ENCODE results near the gene COL8A1. TPM values are rescaled to one million over a fixed set of nuclear protein-coding genes. Genes with fewer than 3 reads are reported as not detected.

Gene COL8A1
- polyA plus RNA-seq, 1 donor = 6.6 TPM

DNA sequence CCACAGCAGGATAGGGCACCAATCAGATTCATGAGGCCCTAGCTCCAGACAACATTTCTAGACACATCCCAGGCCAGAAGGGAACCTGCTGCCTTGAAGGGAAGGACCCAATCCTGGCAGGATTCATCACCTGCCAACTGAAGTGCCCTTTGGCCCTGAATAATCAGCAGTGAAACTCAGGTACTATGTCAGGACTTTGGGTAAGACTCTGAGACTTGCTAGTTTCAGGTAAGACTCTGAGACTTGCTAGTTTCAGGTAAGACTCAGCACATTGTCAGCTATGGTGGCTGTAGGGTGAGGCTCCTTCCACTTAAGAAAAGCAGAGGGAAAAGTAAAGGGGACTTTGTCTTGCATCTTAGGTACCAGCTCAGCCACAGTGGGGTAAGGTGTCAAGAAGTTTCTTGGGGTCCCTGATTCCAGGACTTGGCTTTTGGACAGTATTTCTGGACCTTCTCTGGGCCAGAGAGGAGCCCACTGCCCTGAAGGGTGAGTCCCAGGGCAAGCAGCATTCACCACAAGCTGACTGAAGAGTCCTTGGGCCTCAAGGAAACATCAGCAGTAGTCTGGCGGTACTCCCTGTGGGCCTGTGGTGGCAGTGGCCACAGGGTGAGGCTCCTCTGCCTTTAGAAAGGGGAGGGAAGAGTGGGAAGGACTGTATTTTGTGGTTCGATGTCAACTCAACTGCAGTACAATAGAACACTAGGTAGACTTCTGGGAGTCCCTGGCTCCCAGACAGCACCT is 13.7 kb upstream of the COL8A1 start:
- Histone ChIP-seq H3K4me3 (ENCODE audit: low read length) (no peak overlapping the region), H3K27me3 (ENCODE audit: control insufficient read depth, insufficient read depth, low read length) (no peaks in the 10 kb centered on the region), H3K27ac (ENCODE audit: low read length) (peak overlapping the region; percentile 11), H3K4me1 (ENCODE audit: control insufficient read depth, insufficient read depth, low read length) (no peaks in the 10 kb centered on the region), H3K36me3 (ENCODE audit: control insufficient read depth, insufficient read depth, low read length) (no peaks in the 10 kb centered on the region), H3K9me3 (ENCODE audit: control insufficient read depth, low read depth, low read length) (no peaks in the 10 kb centered on the region)
- WGBS (ENCODE audit: insufficient coverage, low lambda C conversion rate) = no CpG with 5 or more reads among the region's 2 CpGs
- DNase-seq = peak; percentile 35 to 74

- Histone ChIP-seq H3K9me3 (ENCODE audit: control insufficient read depth, low read depth, low read length) (no peaks in the 10 kb centered on the region), H3K4me1 (ENCODE audit: control insufficient read depth, insufficient read depth, low read length) (no peaks in the 10 kb centered on the region), H3K27me3 (ENCODE audit: control insufficient read depth, insufficient read depth, low read length) (no peaks in the 10 kb centered on the region), H3K4me3 (ENCODE audit: low read length) (no peak overlapping the region), H3K27ac (ENCODE audit: low read length) (no peak overlapping the region), H3K36me3 (ENCODE audit: control insufficient read depth, insufficient read depth, low read length) (no peaks in the 10 kb centered on the region)
- no CpG with 5 or more reads among the region's 2 CpGs for WGBS (ENCODE audit: insufficient coverage, low lambda C conversion rate)
- DNase-seq = no peak
These were observed 13.2 kb upstream of the COL8A1 start for GRCh38 chr3:99625237-99625622.

DNA sequence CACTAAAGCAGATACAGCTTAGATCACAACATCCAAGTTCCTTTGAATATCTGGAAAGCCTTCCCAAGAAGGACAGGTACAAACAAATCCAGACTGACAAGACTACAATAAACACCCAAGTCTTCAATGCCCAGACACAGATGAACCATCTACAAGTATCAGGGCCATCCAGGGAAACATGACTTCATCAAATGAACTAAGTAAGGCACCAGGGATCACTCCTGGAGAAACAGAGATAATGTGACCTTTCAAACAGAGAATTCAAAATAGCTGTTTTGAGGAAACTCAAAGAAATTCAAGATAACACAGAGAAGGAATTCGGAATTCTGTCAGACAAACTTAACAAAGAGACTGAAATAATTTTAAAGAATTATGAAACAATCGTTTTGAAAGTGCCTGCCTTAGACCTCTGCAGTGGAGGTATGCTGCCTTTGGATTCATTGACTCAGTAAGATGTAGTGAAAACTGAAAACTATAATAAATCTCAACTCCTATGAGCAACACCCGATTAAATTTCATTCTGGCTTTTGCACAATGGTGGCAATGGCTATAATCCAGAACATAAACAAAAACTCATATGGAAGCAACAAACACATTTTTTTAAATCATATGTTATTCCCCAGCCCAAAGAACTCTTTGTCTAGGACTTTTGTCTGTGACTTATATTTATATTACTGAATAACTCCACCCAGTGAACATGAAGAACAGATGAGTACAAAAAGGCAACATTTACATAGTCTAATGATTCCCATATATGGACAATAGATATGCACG is 12.6 kb upstream of the COL8A1 start:
- H3K27ac ChIP-seq (ENCODE audit: low read length) = no peak overlapping the region
- 75% methylated on average over 2 of the region's 4 CpGs for whole genome bisulfite sequencing (ENCODE audit: insufficient coverage, low lambda C conversion rate)
- DNase-seq = no peak

DNA sequence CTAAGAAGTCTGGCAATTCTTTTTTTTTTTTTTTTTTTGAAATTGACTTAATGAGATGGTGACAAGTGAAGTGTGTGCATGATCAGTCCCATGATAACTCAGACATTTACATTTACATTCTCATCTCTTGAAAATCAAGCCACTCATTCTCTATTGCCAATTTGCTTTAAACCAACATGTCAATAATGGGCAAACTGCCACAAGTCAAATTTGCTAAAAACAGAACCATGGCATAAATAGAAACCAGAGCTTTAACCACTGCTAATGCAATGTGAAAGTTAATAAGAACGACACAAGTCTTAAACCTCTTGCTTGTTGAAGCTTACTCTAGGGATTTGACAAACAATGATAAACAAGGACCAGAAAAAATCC is 12.0 kb upstream of the COL8A1 start:
- no peak for DNase-seq

More for the DNA sequence above, 12.6 kb upstream of the COL8A1 start:
- Histone ChIP-seq H3K36me3 (ENCODE audit: control insufficient read depth, insufficient read depth, low read length) (no peaks in the 10 kb centered on the region), H3K27me3 (ENCODE audit: control insufficient read depth, insufficient read depth, low read length) (no peaks in the 10 kb centered on the region), H3K9me3 (ENCODE audit: control insufficient read depth, low read depth, low read length) (no peaks in the 10 kb centered on the region), H3K4me1 (ENCODE audit: control insufficient read depth, insufficient read depth, low read length) (no peaks in the 10 kb centered on the region), H3K4me3 (ENCODE audit: low read length) (no peak overlapping the region)

DNA sequence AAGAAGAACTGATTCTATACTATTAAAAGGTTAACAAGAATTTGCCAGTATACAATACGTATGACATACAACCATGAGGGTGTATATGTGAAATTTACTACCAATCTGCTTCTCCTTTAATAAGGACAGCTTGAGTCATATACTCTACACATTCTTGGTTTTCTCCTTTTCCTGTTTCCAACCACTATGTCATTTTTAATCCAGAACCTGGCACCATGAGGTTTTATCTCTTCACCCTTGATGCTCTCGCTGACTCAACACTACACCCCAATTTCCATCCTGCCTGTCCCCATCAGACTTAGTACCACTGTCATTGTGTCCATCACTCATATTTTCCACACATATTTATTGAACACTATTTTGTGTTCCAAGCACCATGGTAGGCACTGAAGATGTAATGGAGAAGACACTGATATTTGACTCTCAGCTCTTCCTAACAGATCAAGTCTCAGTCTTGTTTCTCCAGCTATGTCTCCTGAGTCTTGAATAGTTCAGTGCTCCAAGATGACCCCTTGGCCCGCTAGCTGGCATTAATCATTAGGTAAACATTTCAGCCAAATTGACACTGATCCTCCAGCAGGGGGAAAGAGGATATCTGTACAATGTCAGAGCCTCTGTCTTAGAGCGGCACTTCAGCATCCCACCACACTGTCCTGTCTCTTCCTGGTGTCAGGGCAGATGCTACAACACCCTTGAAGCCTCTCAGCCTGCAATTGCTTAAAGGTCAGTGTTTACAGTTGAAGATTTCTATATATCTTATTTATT is 11.2 kb upstream of the COL8A1 start:
- no peak for DNase-seq
- H3K4me1 ChIP-seq (ENCODE audit: control insufficient read depth, insufficient read depth, low read length) = no peaks in the 10 kb centered on the region
- WGBS (ENCODE audit: insufficient coverage, low lambda C conversion rate) = 100% methylated on average over 1 of the region's 4 CpGs
- no peaks in the 10 kb centered on the region for H3K9me3 ChIP-seq (ENCODE audit: control insufficient read depth, low read depth, low read length)
- H3K36me3 ChIP-seq (ENCODE audit: control insufficient read depth, insufficient read depth, low read length) = no peaks in the 10 kb centered on the region
- no peaks in the 10 kb centered on the region for H3K27me3 ChIP-seq (ENCODE audit: control insufficient read depth, insufficient read depth, low read length)
- no peak overlapping the region for H3K4me3 ChIP-seq (ENCODE audit: low read length)
- H3K27ac ChIP-seq (ENCODE audit: low read length) = no peak overlapping the region

More for the DNA sequence above, 12.0 kb upstream of the COL8A1 start:
- no CpG with 5 or more reads among the region's 1 CpG for WGBS (ENCODE audit: insufficient coverage, low lambda C conversion rate)
- H3K27me3 ChIP-seq (ENCODE audit: control insufficient read depth, insufficient read depth, low read length) = no peaks in the 10 kb centered on the region
- H3K36me3 ChIP-seq (ENCODE audit: control insufficient read depth, insufficient read depth, low read length) = no peaks in the 10 kb centered on the region
- H3K4me1 ChIP-seq (ENCODE audit: control insufficient read depth, insufficient read depth, low read length) = no peaks in the 10 kb centered on the region
- no peak overlapping the region for H3K27ac ChIP-seq (ENCODE audit: low read length)
- H3K9me3 ChIP-seq (ENCODE audit: control insufficient read depth, low read depth, low read length) = no peaks in the 10 kb centered on the region
- no peak overlapping the region for H3K4me3 ChIP-seq (ENCODE audit: low read length)

DNA sequence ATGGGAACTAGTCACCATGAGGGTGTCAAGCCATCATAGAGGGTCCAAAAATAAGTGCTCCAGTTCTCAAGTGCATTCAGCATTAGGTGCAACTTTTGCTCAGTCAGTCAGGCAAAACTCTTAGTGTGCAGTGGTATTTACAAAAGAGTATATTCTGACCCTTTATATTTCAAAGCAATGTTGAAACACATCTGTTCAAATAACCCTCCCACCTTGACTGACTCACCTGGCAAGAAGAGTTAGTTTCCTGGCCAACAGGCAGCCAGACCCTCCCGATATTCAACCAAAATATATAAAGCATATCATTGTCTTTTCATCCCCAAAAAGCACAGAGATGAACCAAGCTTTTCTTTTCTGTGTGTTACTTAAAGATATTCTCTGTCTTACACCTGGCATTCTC is 7.6 kb upstream of the COL8A1 start:
- Histone ChIP-seq H3K4me3 (ENCODE audit: low read length) (no peak overlapping the region), H3K36me3 (ENCODE audit: control insufficient read depth, insufficient read depth, low read length) (no peaks in the 10 kb centered on the region), H3K4me1 (ENCODE audit: control insufficient read depth, insufficient read depth, low read length) (no peaks in the 10 kb centered on the region), H3K9me3 (ENCODE audit: control insufficient read depth, low read depth, low read length) (no peaks in the 10 kb centered on the region), H3K27ac (ENCODE audit: low read length) (no peak overlapping the region), H3K27me3 (ENCODE audit: control insufficient read depth, insufficient read depth, low read length) (peaks cover 10% of the 10 kb centered on the region)
- no CpG with 5 or more reads among the region's 1 CpG for WGBS (ENCODE audit: insufficient coverage, low lambda C conversion rate)
- no peak for DNase-seq

DNA sequence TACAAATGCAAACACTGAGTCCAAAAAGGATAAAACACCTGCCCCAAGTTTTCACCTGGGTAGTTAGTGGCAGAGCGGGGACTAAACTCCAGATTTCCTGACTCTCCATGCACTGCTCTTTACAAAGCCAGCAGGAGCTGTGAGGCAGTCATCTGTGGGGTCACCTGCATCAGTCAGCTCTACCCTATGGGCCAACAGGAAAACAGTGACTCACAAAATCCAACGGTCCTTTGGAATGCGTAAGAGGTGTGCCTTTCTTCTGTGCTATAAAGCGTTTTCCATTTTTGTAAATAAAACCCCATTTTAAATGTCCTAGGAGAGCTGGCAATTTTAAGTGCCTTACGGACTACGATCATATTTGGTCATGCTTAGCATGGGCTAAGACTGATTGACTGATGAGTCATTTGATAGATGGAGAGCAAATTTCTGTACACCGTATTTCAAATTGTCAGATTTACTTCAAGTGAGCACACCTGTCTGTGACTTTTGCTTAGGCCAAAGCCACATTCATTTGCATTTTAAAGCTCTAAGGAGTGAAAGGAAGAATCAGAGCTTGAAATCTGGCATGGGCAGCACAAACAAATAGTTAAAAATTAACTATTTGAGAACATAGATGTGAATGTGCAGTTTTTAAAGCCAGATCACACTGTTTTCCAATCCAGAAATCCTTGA is 4.4 kb upstream of the COL8A1 start:
- H3K27me3 ChIP-seq (ENCODE audit: control insufficient read depth, insufficient read depth, low read length) = peaks cover 40% of the 10 kb centered on the region

GRCh38 chr3:99634881-99635280 is 3.5 kb upstream of the COL8A1 start:
- H3K27me3 ChIP-seq (ENCODE audit: control insufficient read depth, insufficient read depth, low read length) = peaks cover 46% of the 10 kb centered on the region
- WGBS (ENCODE audit: insufficient coverage, low lambda C conversion rate) = 100% methylated on average over 1 of the region's 1 CpG
- DNase-seq = no peak

More for the DNA sequence above, 4.4 kb upstream of the COL8A1 start:
- WGBS (ENCODE audit: insufficient coverage, low lambda C conversion rate) = 81% methylated on average over 2 of the region's 7 CpGs
- Histone ChIP-seq H3K9me3 (ENCODE audit: control insufficient read depth, low read depth, low read length) (no peaks in the 10 kb centered on the region), H3K4me3 (ENCODE audit: low read length) (no peak overlapping the region), H3K36me3 (ENCODE audit: control insufficient read depth, insufficient read depth, low read length) (no peaks in the 10 kb centered on the region), H3K27ac (ENCODE audit: low read length) (peak overlapping the region; percentile 8), H3K4me1 (ENCODE audit: control insufficient read depth, insufficient read depth, low read length) (peaks cover 11% of the 10 kb centered on the region)
- no peak for DNase-seq

GRCh38 chr3:99635348-99635747 is 3.0 kb upstream of the COL8A1 start:
- H3K36me3 ChIP-seq (ENCODE audit: control insufficient read depth, insufficient read depth, low read length) = no peaks in the 10 kb centered on the region
- H3K4me3 ChIP-seq (ENCODE audit: low read length) = no peak overlapping the region
- H3K4me1 ChIP-seq (ENCODE audit: control insufficient read depth, insufficient read depth, low read length) = peaks cover 11% of the 10 kb centered on the region
- WGBS (ENCODE audit: insufficient coverage, low lambda C conversion rate) = no CpG with 5 or more reads among the region's 1 CpG
- H3K9me3 ChIP-seq (ENCODE audit: control insufficient read depth, low read depth, low read length) = no peaks in the 10 kb centered on the region
- DNase-seq = no peak
- no peak overlapping the region for H3K27ac ChIP-seq (ENCODE audit: low read length)
- peaks cover 48% of the 10 kb centered on the region for H3K27me3 ChIP-seq (ENCODE audit: control insufficient read depth, insufficient read depth, low read length)

More at GRCh38 chr3:99634881-99635280, 3.5 kb upstream of the COL8A1 start:
- Histone ChIP-seq H3K4me3 (ENCODE audit: low read length) (no peak overlapping the region), H3K9me3 (ENCODE audit: control insufficient read depth, low read depth, low read length) (no peaks in the 10 kb centered on the region), H3K4me1 (ENCODE audit: control insufficient read depth, insufficient read depth, low read length) (peaks cover 11% of the 10 kb centered on the region), H3K27ac (ENCODE audit: low read length) (no peak overlapping the region), H3K36me3 (ENCODE audit: control insufficient read depth, insufficient read depth, low read length) (no peaks in the 10 kb centered on the region)

- 50% methylated on average over 1 of the region's 6 CpGs for WGBS (ENCODE audit: insufficient coverage, low lambda C conversion rate)
- Histone ChIP-seq H3K9me3 (ENCODE audit: control insufficient read depth, low read depth, low read length) (no peaks in the 10 kb centered on the region), H3K4me3 (ENCODE audit: low read length) (no peak overlapping the region), H3K27me3 (ENCODE audit: control insufficient read depth, insufficient read depth, low read length) (peaks cover 57% of the 10 kb centered on the region), H3K27ac (ENCODE audit: low read length) (no peak overlapping the region), H3K36me3 (ENCODE audit: control insufficient read depth, insufficient read depth, low read length) (no peaks in the 10 kb centered on the region), H3K4me1 (ENCODE audit: control insufficient read depth, insufficient read depth, low read length) (peaks cover 11% of the 10 kb centered on the region)
- DNase-seq = no peak
These were observed 1.4 kb upstream of the COL8A1 start for GRCh38 chr3:99637016-99637367.
